ENCODE results near the gene KRTAP1-4. TPM values are rescaled to one million over a fixed set of nuclear protein-coding genes. Genes with fewer than 3 reads are reported as not detected.

KRTAP1-4 gene
- total and polyA plus RNA-seq, 2 of the 4 experiments (the other 2 are of a cell fraction) = not detected

- ChIA-PET CTCF (no interaction called here), POLR2A (ENCODE audit: unreplicated experiment) (interaction anchor here (0.6 to 1.2 kb wide), 3 partner anchors 12 to 1074 kb away, joined by 3 to 8 read pairs (median 3); no protein-coding TSS in a partner anchor)
- DNase-seq (peak; percentile 91), ATAC-seq (ENCODE audit: low read depth) (peak; percentile 93)
- Histone ChIP-seq H2AFZ (replicated peaks; ENCODE audit: low read length, poor library complexity) (peak within 1 kb of the TSS; percentile 40), H4K8ac (ENCODE audit: low read depth in 2 of 2, low read length in 2 of 2) (peak within 1 kb of the TSS in 1 of 2 experiments; percentile 74; a peak in 2 of 4 replicates), H3K4me2 (ENCODE audit: low read depth, low read length) (peak within 1 kb of the TSS; percentile 29), H3K14ac (replicated peaks; ENCODE audit: low read depth, low read length) (peak within 1 kb of the TSS; percentile 73), H2BK5ac (ENCODE audit: low read depth, low read length, poor library complexity, severe bottlenecking) (peak within 1 kb of the TSS; percentile 90), H3K27me3 (ENCODE audit: control insufficient read depth, insufficient read depth, low read length) (no peaks in the 10 kb centered on the region), H3K56ac (ENCODE audit: extremely low read depth, insufficient read depth, low read length) (no peak within 1 kb of the TSS), H2BK20ac (ENCODE audit: low read depth, low read length) (peak within 1 kb of the TSS; percentile 57; the same call in 1 of the 2 replicates), H3K36me3 (ENCODE audit: control insufficient read depth, insufficient read depth, low read length) (no peaks in the 10 kb centered on the region), H3K4me1 (ENCODE audit: control insufficient read depth, insufficient read depth, low read length) (peaks cover 13% of the 10 kb centered on the region), H2BK120ac (ENCODE audit: low read depth, low read length) (peak within 1 kb of the TSS; percentile 60), H2BK15ac (ENCODE audit: low read depth, low read length) (peak within 1 kb of the TSS; percentile 93; the same call in 2 of the 3 replicates), H3K27ac (ENCODE audit: insufficient read depth, low read length) (peak within 1 kb of the TSS; percentile 47), H3K4ac (ENCODE audit: low read depth, low read length) (peak within 1 kb of the TSS; percentile 75), H4K5ac (ENCODE audit: low read depth, low read length) (peak within 1 kb of the TSS; percentile 56; the same call in 1 of the 2 replicates), H3K79me1 (ENCODE audit: low read depth in 1 of 2, low read length in 2 of 2) (no peaks in the 10 kb centered on the region), H4K91ac (ENCODE audit: insufficient read depth, low read depth, low read length) (peak within 1 kb of the TSS; percentile 89), H3K23ac (ENCODE audit: low read depth, low read length) (no peak within 1 kb of the TSS), H3K18ac (ENCODE audit: low read depth, low read length) (peak within 1 kb of the TSS; percentile 91), H3K4me3 (ENCODE audit: insufficient read depth, low read depth, low read length) (no peak within 1 kb of the TSS), H3K9me1 (ENCODE audit: insufficient read depth, low read length) (peaks cover 7% of the 10 kb centered on the region), H3K9ac (ENCODE audit: low read depth, low read length) (no peak within 1 kb of the TSS), H3K9me3 (ENCODE audit: control insufficient read depth, insufficient read depth, low read length) (no peaks in the 10 kb centered on the region), H4K20me1 (ENCODE audit: insufficient read depth, low read length) (no peaks in the 10 kb centered on the region), H2AK5ac (ENCODE audit: low read depth, low read length) (peak within 1 kb of the TSS; percentile 88), H2AK9ac (replicated peaks; ENCODE audit: low read depth, low read length, poor library complexity) (peak within 1 kb of the TSS; percentile 33)
- BruUV-seq (replicated peaks) = TSS peak; percentile 94
- dilution Hi-C loops (cut with HindIII; ENCODE audit: low sequenced_read_pairs, unreplicated experiment) = no loop called here
- in situ Hi-C loops (cut with MboI; ENCODE audit: low sequenced_read_pairs) = no loop called here
- WGBS, 2 experiments (ENCODE audit: extremely low coverage in 2 of 2, insufficient read length in 1 of 2) = 100% methylated on average over 2 of the region's 9 CpGs; no CpG with 5 or more reads in 1 of the 2 experiments
- intact Hi-C loops (cut with micrococcal nuclease) = no loop called here
- no peak for TF ChIP-seq CHD1 (IDR thresholded peaks at IDR 0.05; ENCODE audit: low read depth, low read length)
- TF ChIP-seq RFX5 (IDR thresholded peaks at IDR 0.05; ENCODE audit: low read depth, low read length) = no peak
- TF ChIP-seq MXI1 (IDR thresholded peaks at IDR 0.05; ENCODE audit: borderline replicate concordance, low read depth, low read length) = no peak
- TF ChIP-seq MAFK (IDR thresholded peaks at IDR 0.05; ENCODE audit: low read depth, low read length) = no peak
- TF ChIP-seq RAD21 (IDR thresholded peaks at IDR 0.05; ENCODE audit: low read length) = no peak
- TF ChIP-seq MAZ (IDR thresholded peaks at IDR 0.05; ENCODE audit: borderline replicate concordance, low read depth, low read length) = no peak
- TF ChIP-seq SMC3 (IDR thresholded peaks at IDR 0.05; ENCODE audit: low read depth, low read length) = no peak
- TF ChIP-seq RCOR1 (IDR thresholded peaks at IDR 0.05; ENCODE audit: insufficient replicate concordance, low read length) = peak; percentile 28
- TF ChIP-seq, protein P1, sequence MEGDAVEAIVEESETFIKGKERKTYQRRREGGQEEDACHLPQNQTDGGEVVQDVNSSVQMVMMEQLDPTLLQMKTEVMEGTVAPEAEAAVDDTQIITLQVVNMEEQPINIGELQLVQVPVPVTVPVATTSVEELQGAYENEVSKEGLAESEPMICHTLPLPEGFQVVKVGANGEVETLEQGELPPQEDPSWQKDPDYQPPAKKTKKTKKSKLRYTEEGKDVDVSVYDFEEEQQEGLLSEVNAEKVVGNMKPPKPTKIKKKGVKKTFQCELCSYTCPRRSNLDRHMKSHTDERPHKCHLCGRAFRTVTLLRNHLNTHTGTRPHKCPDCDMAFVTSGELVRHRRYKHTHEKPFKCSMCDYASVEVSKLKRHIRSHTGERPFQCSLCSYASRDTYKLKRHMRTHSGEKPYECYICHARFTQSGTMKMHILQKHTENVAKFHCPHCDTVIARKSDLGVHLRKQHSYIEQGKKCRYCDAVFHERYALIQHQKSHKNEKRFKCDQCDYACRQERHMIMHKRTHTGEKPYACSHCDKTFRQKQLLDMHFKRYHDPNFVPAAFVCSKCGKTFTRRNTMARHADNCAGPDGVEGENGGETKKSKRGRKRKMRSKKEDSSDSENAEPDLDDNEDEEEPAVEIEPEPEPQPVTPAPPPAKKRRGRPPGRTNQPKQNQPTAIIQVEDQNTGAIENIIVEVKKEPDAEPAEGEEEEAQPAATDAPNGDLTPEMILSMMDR (conservative IDR thresholded peaks at IDR 0.05; ENCODE audit: low read depth, low read length) = no peak
- TF ChIP-seq POLR2A (IDR thresholded peaks at IDR 0.05; ENCODE audit: low read depth, low read length) = no peak
- no peak for TF ChIP-seq NFE2L2 (IDR thresholded peaks at IDR 0.05; ENCODE audit: low read depth, low read length)
- TF ChIP-seq CEBPB (IDR thresholded peaks at IDR 0.05; ENCODE audit: low read depth, low read length) = peak; percentile 93
- peak; percentile 4; the same call in 1 of the 2 replicates for TF ChIP-seq BHLHE40 (IDR thresholded peaks at IDR 0.05; ENCODE audit: low read depth, low read length)
- TF ChIP-seq USF2 (IDR thresholded peaks at IDR 0.05; ENCODE audit: low read depth, low read length) = no peak
Observed at GRCh38 chr17:41026715-41027471, 3.1 kb downstream of the KRTAP1-4 start, which contains the start of gene KRTAP1-5. Gene KRTAP1-5, minus strand, starts transcription at chr17:41027208. Its CDS starts 53 bp downstream, at chr17:41027155.

Data from IMR-90 (cell line).